GM19025 (cell line): ENCODE measurements around the gene SH3RF1.

Experiments used
- ATAC-seq: cut with Tn5 transposase; IDR thresholded peaks from one replicate; pipeline ENCODE4 v1.9.1; 2021; ENCODE audit warnings: mild to moderate bottlenecking, low read depth, moderate library complexity; ENCODE audit not compliant: unreplicated experiment

Gene SH3RF1

DNA sequence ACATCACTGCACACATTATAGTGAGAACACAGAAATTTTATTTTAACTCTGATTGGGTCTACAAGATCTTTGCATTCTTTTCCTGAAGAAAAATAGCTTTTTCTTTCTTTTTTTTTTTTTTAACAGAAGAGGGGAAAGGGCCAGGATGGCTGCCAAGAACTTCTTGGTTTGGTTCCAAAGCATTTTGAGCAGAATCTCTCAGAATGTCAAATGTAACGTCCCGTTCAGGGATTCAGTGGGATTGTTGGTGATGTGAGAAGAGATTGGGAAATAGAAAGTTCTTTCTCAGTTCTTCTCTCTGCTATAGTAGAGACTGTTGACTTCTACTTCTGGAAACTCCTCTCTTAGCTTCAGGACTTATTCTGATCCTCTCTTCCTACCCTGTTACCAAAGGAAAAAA lies 189.8 kb downstream of the SH3RF1 start:
- no peak for ATAC-seq

DNA sequence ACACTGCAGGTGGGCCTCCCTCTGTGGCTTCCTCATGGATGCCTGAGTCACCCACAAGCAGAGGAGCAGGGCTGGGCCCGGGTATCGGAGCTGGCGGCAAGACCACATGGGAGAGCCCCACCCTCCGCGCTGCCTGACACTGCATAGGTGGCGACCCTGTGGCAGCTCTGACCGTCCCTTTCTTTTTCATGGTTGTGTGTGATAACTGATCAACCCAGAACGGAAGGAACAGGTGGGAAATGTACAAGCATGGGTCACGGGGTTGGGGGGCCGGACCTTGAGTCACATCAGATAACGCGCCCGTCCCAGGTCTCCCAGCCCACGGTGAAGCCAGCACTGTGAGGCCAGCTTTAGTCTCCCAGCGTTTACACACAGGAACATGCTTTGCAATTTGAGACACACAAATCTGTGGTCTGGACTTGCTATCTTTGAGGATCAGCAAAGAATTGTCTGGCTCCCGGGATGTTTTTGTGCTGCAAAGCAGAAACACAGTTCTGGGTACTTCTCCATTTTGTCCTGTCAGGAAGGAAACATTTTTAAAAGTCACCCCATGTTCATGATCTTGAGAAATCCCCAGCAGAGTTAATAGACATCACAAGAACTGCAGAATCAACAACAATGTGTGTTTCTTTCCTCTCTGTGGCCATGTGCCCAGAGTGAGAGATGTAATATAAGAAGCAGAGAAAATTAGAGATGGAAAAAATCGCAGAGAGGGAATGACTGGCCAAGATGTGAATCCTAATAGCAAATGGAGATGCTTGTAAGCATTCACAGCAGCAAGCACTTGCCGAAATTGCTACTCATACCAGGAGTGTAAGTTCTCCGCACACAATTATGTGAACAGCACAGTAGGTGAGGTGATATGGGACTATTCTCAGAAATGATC lies 190.6 kb downstream of the SH3RF1 start:
- peak; percentile 94 for ATAC-seq

DNA sequence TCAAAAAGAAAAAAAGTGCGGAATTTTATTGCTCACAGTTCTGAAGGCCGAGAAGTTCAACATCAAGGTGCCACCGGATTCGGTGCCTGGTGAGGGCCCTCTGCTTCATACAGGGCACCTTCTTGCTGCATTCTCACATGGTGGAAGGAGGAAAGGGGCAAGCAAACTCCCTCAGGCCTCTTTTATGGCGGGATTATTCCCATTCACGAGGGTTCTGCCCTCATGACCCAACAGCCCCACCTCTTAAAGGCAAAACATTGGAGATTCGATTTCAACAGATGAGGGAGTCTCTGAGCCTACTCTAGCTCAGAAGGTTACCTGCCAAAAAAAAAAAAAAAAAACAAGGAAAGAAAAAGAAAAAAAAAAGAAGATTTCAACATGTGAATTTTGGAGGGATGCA lies 196.6 kb downstream of the SH3RF1 start:
- no peak for ATAC-seq

DNA sequence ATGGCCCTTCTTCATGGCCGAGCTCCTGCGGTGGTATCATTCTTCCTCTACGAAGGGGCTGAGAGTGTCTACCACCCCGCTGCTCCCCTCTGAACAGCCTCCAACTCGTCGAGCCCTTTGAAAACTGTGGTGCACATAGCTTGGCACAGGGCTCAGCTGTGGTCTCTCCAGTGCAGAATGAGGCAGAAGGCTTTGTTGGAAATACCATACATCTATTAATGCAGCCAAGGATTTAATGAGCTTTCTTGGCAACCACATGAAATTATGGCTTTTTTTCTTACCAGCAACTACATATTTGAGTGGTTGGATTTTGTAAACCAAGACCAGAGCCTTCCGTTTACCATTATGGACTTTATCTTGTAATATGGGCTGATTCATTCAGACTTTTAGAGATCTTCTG lies 199.0 kb downstream of the SH3RF1 start:
- no peak for ATAC-seq

DNA sequence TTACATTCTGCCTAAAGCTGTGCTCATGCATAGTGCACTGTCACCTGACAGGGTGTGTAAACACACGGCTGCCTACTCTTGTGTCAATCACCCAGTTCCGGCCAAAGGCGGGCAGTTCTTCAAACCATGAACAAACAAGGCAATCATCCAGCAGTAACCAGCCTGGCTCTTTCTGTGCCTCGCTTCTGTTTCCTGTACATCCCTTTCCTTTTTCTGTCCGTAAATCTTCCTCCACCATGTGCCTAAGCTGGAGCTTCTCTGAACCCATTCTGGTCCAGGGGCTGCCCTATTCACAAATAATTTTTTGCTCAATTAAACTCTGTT lies 199.9 kb downstream of the SH3RF1 start:
- no peak for ATAC-seq

DNA sequence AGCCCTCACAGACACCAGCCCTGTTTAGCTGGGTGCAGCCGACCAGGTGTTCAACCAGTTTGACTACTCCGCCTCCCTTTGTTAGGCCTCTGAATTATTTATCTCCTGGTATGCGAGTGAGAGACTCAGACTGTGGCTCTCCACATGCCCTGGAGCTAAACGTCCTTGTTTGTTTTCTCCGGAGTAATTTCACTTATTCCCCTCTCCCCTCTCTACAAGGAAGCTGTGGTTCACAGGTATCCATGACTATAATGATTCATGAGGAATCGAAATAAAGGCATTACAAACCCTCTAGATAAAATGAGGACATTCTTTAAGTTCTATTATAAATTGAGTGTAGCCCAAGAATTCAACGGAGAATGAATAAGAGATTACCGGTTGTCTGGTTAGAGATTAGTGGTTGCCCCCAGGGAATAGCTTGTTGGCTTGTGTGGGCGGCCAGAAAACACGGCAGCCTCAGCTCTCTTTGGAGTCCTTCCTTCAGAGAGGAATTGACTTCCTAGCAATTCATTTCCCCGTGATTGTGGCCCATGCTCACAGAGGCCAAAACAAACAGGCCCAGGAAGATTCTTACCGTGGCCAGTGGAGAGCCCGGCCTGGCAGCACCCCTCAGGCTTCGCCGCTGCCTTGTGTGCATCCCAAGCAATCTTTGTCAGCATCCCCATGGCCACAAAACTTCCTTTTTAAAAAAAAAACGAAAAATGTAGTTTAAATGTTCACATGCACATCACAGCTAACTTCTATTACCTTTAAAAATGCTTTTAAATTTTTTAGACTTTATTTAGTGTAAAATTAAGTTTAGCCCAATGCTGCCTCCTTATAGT lies 200.5 kb downstream of the SH3RF1 start:
- no peak for ATAC-seq

GRCh38 chr4:169068423-169068822 lies 202.3 kb downstream of the SH3RF1 start:
- no peak for ATAC-seq

DNA sequence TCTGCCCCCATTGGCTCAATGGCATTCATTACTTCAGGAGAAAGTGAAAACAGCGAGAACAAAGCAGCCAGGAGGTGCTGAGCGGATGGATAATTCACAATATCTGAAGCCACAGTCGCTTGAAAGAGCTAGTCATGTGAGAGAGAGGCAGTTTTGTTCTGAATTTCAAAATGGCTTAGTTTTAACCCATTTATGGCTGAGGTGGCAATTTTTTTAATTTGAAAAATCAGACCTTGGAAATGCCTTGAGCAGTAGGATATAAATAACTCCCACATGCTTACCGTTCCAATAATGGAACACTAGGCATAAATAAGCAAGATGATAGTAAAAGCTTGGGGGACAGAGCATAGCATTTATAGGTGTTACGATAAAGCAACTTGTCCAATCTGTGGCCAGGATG lies 203.8 kb downstream of the SH3RF1 start:
- ATAC-seq, result no peak

- ATAC-seq, result no peak
These were observed 206.5 kb downstream of the SH3RF1 start for GRCh38 chr4:169064296-169064695.

GRCh38 chr4:169063441-169063840 lies 207.3 kb downstream of the SH3RF1 start:
- no peak for ATAC-seq

GRCh38 chr4:169062897-169063244 lies 207.9 kb downstream of the SH3RF1 start:
- no peak for ATAC-seq

DNA sequence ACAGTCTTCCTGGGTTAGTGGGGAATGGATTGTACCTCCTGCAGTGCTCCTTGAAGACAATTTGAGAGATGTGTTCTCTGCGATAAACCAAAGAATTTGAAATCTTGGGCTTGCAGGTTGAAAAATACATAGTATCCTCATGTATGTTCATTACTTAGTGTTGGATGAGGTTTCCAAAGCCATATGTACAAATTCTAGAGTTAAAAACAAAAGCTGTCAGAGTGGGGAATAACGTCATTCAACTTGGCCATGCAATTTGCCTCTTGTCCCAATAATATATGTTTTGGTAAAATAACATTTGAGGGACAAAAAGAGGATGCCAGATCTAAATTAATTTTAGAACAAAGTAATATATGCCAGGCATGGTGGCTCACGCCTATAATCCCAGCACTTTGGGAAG lies 209.4 kb downstream of the SH3RF1 start:
- no peak for ATAC-seq

DNA sequence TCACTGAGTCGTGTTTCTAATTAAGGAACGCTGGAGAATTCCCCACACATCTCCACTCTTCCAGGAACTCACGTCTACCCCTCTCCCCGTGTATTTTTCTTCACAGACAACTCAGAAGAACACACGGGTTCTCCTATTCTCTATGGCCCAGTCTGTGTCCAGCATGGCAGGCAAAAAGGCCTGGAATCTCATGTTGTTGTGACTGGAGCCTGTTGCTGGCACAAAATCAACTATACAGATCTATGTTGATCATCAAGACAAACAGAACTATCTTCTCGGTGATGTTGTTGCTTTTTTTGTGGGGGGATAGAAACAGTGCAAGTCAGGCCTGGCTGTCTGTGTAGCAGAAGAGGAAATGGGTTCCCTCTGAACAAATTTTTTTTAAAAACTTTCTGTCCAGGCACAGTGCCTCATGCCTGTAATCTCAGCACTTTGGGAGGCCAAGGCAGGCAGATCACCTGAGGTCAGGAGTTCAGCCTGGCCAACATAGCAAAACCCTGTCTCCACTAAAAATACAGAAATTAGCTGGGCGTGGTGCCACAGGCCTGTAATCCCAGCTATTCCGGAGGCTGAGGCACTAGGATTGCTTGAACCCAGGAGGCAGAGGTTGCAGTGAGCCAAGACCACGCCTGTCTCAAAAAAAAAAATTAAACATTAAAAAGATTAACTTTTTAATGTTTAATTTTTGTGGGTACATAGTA lies 210.2 kb downstream of the SH3RF1 start:
- no peak for ATAC-seq

- no peak for ATAC-seq
These were observed 211.2 kb downstream of the SH3RF1 start for GRCh38 chr4:169059306-169060211.

DNA sequence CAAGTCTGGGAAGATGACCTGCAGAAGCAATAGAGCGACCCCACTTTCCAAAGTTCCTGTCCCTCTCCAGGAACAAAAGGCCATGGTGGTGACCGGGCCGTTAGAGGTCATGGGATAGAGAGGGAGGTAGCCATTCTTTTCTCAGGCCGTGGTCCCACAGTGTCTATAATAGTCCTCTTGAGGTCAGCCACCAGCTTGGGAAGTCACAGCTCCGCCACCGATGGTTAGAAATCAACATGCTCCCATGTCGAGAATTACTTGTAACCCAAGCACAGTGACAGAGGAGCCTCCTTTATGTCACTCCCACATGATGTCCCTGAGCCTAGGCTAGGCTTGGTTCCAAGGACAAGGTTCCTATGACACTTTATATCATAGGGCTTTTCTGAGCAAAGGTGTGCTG lies 212.4 kb downstream of the SH3RF1 start:
- ATAC-seq, result no peak

GRCh38 chr4:169054879-169055278 lies 215.9 kb downstream of the SH3RF1 start:
- no peak for ATAC-seq

GRCh38 chr4:169052594-169052945 lies 218.2 kb downstream of the SH3RF1 start:
- ATAC-seq, result no peak

- ATAC-seq, result no peak
These were observed 218.8 kb downstream of the SH3RF1 start for GRCh38 chr4:169051761-169052593.
